GM18867 (cell line): ENCODE data around the gene SATB1.

Experiments used
- ATAC-seq: cut with Tn5 transposase; IDR thresholded peaks from one replicate; pipeline ENCODE4 v1.9.1; 2021; ENCODE audit warnings: mild to moderate bottlenecking, moderate library complexity; ENCODE audit not compliant: unreplicated experiment

The SATB1 gene

DNA sequence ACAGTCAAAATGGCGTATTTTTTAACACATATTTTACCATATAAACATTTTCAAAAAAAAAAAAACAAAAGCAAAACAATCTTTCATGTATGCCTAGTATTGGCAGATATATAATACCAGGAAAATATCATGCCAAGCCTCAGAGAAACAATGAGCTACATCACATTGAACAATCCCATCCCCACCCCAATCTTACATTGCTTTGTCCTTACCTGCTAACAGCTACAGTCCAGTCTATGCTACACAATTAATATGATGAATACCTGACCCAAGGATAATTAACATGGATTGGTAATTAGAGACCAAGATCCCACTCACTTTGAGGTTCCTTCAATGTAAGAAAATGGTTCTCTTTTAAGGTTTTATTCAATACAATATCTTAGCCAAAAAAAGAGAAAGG is 7.6 kb upstream of the SATB1 start:
- no peak for ATAC-seq

DNA sequence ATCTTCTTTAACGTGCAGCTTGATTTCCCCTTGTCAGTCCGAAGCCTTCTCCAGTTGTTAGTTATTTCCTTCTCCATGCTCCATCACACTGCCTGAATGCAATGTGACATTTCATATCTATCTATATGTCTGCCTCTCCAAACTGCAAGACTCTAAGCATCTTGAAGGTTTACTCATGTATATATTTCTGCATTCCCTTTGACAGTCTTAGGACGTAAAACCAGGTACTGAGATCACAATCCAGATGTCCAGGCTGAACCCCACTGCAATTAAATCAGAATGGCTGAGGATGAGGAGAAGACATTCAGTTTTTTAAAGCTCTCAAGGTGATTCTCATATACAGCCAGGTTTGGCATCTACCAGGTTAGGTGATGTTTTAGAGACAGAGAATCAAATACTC is 6.1 kb upstream of the SATB1 start:
- ATAC-seq, result no peak

DNA sequence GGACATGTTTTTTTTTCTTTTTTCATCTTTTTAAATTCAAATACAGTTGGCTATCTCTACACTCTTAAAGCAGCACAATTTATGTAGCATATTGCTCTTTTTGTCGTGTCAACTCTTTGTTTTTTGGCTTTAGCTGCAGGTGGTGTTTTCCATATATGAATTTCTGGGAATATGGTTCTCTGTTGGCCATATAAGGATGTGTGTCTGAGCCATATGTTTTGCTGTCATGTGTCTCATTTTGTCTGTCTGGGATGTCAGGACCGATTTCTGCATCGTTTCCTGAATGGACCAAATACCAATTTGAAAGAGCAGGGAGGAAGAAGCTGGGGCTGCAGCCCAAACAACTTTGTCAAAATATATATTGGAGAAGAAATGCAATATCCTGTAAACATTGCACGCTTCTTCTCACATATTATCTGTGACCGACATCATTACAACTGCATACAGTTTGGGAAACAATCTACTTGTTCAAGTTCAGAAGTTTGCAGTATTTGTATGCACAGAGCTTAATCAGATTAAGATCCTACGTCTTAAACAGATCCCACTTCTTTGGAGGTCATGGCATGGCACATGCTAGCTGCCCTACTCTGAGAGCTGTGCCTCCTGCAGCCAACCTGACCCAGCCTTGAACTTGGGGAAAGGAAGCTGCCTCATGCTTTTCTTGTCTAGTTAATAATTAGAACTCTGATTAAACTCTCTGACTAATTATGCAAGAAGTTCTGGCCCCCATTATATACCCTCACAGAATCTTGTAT is 4.0 kb upstream of the SATB1 start:
- ATAC-seq, result no peak

- ATAC-seq, result no peak
Measured at GRCh38 chr3:18428036-18428435, 2.9 kb upstream of the SATB1 start.

- no peak for ATAC-seq
Measured at GRCh38 chr3:18426597-18427193, 1.6 kb upstream of the SATB1 start.

DNA sequence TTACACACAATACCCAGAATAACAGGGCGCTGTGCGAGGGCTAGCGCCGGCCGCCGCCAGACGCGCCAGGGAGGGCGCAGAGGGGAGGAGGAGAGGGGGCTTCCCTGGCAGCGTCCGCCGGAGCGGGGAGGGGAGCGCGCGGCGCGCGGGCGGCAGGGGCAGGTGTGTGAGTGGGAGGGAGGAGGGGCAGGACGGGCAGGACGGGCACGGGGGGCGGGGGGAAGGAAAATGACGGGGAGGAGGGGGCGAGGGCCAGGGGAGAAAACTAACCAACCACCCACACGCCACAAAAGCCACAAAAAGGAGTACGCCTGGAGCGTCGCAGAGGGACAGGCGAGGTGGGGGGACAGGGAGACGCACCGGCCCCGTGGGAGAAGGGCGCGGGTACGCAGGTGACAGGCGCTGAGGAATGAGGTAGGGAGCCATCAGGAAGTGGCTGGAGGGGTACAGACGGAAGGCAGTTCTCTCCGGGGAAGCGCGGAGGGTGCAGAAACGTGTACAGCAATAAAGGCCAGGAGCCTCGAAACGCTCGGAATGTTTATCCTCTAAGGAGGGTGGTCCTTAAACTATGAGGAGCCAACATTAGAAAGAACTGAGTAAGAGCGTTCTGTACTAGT is 610 bp upstream of the SATB1 start:
- ATAC-seq, result no peak

- ATAC-seq, result no peak
Measured at GRCh38 chr3:18424213-18424728, 868 bp downstream of the SATB1 start.

- ATAC-seq, result peak; percentile 89
Measured at GRCh38 chr3:18423401-18424212, 1.5 kb downstream of the SATB1 start.

DNA sequence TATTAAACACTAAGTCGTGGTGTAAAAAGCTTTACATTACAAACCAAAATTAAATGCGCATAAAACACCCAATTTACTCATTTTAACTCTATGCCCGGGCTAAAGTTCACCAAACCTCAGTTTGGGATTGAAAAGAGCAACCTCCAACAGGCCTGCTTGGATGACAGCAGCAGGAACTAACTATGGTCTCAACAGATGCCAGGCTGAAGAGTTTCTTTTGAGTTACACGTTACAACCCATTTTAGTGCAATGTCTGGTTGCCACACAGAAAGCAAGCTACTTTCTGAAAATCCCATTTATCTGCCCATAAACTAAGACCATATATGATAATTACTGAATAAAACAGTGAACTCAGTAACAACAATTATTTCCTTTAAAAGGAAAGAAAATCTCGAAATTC is 2.2 kb downstream of the SATB1 start:
- ATAC-seq, result no peak

DNA sequence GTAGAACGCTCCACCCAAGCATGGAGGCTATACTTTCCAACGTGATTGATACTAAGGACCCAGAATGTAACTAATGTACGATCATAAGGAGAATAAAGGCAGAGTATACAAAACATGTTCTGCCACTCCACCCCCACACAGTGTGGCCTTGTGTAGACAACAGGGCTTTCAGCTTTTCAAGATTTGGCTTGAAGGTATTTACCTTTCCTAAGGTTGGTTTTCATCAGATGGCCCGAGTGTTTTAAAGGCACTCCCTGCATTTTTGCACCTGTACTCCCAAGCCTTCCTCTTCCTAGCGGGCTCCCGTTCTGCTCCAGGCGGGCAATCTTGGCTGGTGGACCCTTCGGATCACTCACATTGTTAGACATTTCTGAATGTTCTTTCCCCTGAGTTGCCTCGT is 4.6 kb downstream of the SATB1 start:
- ATAC-seq, result no peak

GRCh38 chr3:18419232-18419631 is 5.9 kb downstream of the SATB1 start:
- ATAC-seq, result no peak

DNA sequence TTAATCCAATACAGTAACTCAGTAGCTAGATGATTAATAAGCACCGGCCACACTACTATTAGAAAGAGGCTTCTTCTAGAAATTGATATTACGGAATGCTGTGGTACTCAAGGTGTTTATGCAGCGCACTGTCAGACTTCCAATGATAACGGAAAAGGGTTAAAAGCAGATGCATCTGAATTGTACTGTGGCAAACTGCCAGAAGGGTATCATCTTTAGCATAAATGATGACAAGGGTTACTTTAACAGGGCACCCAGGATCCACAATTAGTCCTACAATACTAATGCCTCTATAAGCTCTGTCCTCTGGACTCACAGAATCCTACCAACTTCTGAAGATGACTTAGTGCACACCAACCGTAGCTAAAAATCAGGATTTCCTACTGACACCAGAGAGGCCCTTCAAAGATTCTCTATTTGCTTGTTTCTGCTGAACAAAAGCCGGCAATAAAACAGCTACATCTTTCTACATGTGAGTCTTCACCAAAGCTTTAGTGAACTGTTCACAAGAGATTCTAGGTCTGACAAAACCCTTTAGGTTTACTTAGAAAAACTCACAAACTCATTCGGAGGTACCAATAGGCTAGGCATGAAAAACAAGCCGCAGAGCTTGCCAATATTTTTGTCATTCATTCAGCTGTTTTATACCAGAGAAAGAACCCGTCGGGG is 7.1 kb downstream of the SATB1 start:
- ATAC-seq, result no peak

GRCh38 chr3:18416332-18416731 is 8.8 kb downstream of the SATB1 start:
- no peak for ATAC-seq

- no peak for ATAC-seq
Measured at GRCh38 chr3:18415839-18416238, 9.3 kb downstream of the SATB1 start.

- no peak for ATAC-seq
Measured at GRCh38 chr3:18415167-18415566, 10.0 kb downstream of the SATB1 start.

DNA sequence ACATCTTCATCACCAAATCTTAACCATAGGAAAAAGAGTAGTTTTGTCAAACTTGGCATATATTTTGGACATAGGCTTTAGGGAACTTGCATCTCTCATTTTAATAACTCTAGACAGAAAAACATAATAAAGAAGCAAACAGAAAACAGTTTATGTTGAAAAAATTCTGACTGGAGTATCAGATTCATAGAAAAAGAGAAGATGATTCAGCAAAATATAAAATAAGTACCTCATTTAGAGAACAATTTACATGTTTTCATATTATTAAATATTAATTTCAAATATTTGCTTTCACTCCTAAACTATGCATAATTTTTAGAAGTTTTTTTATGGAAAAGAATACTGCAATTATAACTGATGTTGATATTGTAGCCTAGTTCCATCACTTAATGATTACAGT is 12.5 kb downstream of the SATB1 start:
- ATAC-seq, result no peak

DNA sequence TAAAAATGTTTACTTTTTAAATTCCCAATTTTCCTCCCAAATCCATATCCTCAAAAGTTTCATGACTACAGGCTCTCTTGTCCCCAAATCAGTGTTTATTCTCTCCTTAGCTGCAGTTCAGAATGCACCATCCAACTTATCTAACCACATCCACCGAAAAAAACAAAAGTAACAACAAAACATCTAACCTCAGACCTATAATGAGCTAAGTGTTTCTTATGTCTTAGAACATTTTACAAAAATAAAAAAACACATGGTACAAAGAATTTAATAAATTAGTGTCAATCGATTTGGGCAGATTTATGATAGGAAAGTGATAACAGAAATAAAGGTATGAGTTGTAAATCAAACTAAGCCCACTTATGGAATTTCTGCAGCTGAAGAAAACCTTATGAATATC is 13.6 kb downstream of the SATB1 start:
- no peak for ATAC-seq

- ATAC-seq, result no peak
Measured at GRCh38 chr3:18410205-18410604, 14.9 kb downstream of the SATB1 start.

GRCh38 chr3:18409266-18409665 is 15.9 kb downstream of the SATB1 start:
- no peak for ATAC-seq

DNA sequence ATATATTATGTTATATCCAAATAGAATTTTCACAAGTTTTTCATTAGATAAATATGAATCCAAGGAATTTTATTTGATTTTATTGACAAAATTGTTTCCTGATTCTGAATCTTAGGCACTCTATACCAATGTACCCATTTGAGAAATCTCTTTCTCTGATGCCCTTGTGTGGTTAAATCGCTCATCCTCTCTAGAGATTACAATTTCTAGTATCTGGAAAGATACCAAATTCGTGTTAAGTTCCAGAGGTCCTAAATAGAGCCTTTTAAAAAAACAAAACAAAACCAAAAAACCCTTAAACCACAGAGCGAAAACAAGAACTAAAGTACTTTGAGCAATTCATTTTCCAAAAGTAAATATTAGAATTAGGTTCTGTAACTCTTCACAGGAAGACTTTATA is 20.0 kb downstream of the SATB1 start:
- ATAC-seq, result no peak

DNA sequence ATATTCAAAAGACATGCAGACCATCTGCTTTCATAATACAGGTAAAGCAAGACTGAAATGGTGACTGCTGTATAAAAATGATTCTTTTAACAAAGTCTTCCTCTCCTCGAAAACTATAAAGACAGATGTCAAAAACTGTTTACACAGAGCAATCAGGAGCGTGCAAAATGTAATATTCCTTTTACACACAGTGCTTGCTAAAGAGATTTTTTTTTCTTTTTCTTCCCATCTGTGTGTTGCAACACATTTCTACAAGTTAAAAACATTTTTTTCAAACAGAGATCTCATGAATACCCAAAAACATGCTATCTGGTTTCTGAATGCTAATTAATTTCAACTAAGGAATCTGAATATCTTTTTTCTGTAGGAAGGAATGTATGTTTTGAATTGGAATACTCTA is 22.1 kb downstream of the SATB1 start:
- ATAC-seq, result no peak
